Ishikawa (cell line): ENCODE measurements around the gene TBC1D24.

Experiments used
- CEBPB ChIP-seq: IDR thresholded peaks from 2 replicates; pipeline ENCODE4 v1.6.1; 2012
- EP300 ChIP-seq: IDR thresholded peaks from 2 replicates; pipeline ENCODE4 v1.6.1; 2012; ENCODE audit warnings: borderline replicate concordance
- RAD21 ChIP-seq: IDR thresholded peaks from 2 replicates; pipeline ENCODE4 v1.6.1; 2012; ENCODE audit warnings: low read depth
- TAF1 ChIP-seq: IDR thresholded peaks from 2 replicates; pipeline ENCODE4 v1.6.1; 2012; ENCODE audit warnings: low read depth, mild to moderate bottlenecking
- TEAD4 ChIP-seq: IDR thresholded peaks from 2 replicates; pipeline ENCODE4 v1.6.1; 2012
- YY1 ChIP-seq: IDR thresholded peaks from 2 replicates; pipeline ENCODE4 v1.6.1; 2012; ENCODE audit warnings: low read depth
- ZBTB7A ChIP-seq: IDR thresholded peaks from 2 replicates; pipeline ENCODE4 v1.6.1; 2012; ENCODE audit warnings: low read depth

DNA sequence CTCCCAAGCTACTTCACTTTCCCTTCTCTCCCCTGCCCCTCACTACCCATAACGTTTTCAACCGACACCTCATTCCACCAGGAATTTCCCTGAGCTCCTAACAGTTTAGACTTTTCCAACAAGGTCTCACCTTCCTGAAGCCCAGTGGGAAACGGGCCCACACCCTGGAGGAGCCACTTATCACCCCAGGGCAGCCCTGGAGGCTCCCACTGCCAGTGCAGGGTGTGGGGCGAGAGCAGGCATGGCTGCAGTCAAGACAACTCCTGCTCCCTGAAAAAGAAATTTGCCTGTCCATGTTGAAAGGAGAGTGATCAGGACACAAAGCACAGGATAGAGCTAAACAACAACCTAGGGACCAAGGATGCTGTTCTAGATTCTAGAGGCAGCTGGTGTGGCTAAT, 47.4 kb upstream of the TBC1D24 start:
- TF ChIP-seq RAD21, result no peak
- TF ChIP-seq TEAD4, result no peak
- no peak for TF ChIP-seq TAF1
- TF ChIP-seq CEBPB, result no peak
- TF ChIP-seq EP300, result no peak
- TF ChIP-seq ZBTB7A, result no peak
- TF ChIP-seq YY1, result no peak
